GM18951 (cell line): ENCODE data around the gene VAC14.

Source experiments
- POLR2A ChIP-seq: IDR thresholded peaks from 4 replicates; pipeline ENCODE4 v1.6.1; 2011; ENCODE audit warnings: mild to moderate bottlenecking; ENCODE audit not compliant: insufficient read length, insufficient read depth; ENCODE audit errors: extremely low read depth
- in situ Hi-C: fragments of 300-500 bp; cut with MboI; formaldehyde crosslinking; loops from one replicate; pipeline ENCODE4 v1.12.0; 2022; ENCODE audit warnings: low sequenced_read_pairs, mixed read lengths, inconsistent platforms; ENCODE audit not compliant: unreplicated experiment

Gene VAC14

DNA sequence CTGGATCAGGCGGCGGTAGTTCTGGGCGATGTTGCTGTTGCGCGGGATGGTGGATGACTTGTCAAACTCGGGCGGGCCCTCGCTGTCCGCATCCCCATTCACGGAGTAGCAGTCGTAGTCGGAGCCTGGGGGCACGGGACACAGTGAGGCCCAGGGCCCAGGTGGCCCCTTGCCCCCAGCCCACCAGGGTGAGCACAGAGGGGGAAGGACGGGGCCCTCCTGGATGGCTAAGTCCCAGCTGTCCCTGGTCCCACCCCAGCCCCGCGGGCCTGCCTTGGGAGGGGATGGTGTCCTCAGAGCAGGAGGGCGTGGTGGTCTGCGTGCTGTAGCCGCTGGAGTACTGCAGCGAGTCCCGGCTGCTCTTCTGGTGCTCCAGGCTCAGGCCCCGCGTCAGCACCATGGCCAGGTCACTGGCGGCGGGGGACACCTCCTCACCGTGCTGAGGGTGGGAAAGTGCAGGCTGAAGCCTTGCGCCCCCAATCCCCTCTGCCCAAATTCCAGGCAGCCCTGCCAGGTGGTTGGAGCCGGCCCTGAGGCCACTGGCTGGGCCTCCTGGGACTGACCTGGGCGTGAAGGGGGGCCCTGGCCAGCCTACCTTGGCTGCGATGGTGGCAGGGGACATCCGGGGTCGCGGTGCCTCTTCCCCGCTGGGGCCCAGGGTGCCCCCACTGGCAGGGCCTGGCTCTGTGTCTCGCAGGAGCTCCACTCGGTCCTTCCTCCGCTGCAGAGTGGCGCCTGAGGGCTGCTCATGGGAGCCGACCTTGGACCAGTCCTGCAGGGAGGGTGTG, 136.4 kb downstream of the VAC14 start:
- TF ChIP-seq POLR2A: no peak
- in situ Hi-C loops: no loop called here

DNA sequence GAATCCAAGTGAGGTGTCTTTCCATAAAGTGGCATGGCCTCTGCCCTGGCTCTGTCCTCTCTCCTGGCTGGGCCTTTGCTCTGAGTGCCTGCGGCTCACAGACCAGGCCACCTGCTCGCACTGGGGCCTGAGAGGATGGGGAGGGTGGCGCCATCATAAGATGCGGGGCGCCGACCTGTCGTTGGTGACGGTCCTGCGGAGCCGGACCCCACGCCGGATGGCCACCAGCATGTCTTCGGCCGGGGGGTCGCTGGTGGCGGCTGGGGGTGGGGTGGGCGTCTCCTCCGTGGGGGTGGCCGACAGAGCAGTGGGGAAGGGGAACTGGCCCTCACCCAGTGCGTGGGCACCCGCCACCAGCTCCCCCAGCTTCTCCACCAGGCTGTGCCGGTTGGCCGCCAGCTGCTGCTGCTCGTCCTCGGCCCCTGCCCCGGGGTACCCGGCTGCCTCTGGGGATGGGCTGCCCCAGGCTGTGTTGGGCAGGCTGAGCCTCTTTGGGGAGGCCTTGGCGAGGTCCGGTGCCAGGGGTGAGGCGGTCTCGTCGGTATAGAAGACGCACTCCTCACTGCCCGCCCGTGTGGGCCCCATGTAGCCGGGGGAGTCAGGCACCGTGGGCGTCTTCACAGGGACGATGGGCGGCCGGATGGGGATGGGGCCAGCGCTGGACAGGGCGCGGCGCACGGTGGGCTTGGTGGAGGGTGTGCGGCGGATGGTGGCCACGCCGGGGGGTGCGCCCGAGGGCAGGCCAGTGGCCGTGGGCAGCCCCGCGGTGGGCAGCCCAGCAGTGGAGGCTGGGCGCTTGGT, 137.2 kb downstream of the VAC14 start:
- in situ Hi-C loops: no loop called here
- TF ChIP-seq POLR2A: no peak

DNA sequence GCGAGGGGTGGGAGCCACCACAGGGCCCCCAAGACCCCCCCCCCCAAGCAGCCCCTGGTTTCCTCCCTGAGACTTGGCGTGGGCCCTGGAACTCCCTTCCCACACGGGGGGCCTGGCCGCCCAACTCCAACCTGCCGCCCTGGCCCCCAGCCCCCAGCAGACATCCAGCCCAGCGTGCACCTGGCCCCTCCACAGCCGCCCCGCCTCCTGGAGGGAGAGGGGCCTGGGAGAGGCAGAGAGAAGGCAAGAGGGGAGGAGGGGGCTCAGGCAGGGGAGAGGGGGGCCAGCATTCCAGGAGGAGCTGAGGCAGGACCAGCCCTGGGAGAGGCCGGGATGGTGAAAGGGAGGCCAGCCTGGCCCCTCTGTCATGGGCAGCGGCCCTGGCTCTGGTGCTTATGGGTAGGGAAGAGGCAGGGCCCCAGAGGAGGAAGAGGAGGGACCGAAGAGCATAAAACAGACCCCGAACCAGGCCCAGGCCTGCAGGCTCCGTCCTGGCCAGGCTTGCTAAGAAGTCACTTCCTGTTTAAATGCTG, 137.9 kb downstream of the VAC14 start:
- in situ Hi-C loops: no loop called here
- TF ChIP-seq POLR2A: no peak

DNA sequence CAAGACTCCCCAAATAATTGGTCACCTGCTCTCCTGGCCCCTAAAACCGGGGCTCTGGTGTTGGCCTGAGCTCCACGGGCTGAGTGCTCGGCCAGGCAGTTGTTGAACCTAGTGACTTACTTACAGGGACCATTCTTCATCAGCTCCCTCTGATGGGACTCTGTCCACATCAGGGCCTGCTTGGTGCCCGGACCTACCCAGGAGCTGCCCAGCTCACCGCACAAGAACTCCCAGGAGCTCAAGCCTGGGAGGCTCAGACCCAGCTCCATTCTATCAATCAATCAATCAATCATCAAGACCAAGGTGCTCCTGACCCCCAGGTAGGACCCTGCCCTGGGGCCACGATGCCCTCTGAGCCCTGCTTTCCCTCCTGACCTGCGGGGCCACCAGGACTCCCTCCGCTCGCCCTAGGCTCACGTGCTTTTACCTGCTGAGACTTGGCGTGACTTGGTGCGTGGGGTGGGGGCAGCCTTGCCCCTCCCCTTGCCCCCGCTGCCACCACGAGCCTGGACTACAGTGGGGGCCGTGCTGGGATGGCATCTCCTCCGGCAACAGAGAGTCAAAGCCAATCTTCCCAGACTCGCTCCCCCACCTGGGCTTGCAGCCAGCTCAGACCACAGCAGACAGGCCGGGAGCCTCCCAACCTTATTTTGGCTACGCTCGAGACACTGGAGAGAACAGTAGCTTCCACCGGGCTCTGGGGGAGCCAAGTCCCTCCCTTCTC, 138.9 kb downstream of the VAC14 start:
- TF ChIP-seq POLR2A: no peak
- in situ Hi-C loops: no loop called here

DNA sequence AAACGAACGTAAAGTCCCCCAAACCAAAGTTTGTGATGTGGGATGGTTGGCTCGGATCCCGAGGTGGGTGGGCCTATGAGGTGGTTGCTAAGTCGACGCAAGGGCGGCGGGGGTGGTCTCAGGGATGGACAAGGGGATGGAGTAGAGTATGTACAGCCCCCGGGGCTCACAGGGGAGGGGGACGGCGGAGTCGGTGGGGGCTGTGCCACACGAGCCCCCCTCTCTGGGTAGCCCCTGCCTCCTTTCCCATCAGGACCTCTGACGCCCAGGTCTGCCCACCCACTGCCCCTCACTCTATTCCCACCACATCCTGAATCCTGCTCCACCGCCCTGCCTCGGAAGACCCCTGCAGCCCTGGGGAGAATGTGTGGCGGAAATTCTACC, 139.4 kb downstream of the VAC14 start:
- TF ChIP-seq POLR2A: no peak
- in situ Hi-C loops: no loop called here

DNA sequence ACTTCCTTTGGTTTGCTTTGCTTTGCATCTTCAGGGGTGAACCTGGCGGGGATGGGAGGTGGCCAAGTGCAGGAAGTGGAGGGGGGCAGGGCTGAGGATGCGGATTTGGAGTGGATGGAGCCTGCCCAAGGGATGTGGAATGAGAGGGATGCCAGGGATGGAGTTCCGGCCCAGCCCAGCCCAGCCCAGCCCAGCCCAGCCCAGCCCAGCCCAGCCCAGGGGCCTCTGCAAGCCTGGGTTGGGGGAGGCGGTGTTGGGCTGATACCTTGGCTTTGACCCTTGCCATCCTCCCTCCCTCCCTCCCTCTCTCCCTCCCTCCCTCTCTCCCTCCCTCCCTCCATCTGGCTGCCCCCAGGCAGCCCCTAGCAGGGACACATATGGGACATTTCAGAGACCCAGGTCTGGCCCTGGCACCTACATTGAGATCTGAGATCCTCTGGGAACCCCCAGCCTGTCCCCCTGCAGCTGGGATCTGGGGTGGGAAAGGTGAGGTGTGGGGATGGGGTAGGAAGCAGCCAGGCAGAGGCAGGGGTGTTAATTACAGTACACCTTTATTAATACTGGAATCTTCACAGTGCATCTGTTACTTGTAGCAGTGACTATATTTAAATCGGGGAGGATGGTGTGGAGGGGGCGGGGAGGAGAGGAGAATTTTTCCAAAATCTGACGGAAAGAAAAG, 140.1 kb downstream of the VAC14 start:
- TF ChIP-seq POLR2A: no peak

DNA sequence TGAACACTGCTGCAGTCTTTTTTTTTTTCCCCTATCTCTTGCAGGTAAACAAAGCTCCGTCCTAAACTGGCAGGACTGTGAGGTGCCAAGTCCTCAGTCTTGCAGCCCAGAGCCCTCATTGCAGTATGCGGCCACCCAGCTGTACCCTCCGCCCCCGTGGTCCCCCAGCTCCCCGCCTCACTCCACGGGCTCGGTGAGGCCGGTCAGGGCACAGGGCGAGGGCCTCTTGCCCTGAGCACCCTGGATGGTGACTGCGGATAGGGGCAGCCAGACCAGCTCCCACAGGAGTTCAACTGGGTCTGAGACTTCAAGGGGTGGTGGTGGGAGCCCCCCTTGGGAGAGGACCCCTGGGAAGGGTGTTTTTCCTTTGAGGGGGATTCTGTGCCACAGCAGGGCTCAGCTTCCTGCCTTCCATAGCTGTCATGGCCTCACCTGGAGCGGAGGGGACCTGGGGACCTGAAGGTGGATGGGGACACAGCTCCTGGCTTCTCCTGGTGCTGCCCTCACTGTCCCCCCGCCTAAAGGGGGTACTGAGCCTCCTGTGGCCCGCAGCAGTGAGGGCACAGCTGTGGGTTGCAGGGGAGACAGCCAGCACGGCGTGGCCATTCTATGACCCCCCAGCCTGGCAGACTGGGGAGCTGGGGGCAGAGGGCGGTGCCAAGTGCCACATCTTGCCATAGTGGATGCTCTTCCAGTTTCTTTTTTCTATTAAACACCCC, 140.8 kb downstream of the VAC14 start:
- no peak for TF ChIP-seq POLR2A
- in situ Hi-C loops: no loop called here

More for the DNA sequence above, 140.1 kb downstream of the VAC14 start:
- in situ Hi-C loops: no loop called here

DNA sequence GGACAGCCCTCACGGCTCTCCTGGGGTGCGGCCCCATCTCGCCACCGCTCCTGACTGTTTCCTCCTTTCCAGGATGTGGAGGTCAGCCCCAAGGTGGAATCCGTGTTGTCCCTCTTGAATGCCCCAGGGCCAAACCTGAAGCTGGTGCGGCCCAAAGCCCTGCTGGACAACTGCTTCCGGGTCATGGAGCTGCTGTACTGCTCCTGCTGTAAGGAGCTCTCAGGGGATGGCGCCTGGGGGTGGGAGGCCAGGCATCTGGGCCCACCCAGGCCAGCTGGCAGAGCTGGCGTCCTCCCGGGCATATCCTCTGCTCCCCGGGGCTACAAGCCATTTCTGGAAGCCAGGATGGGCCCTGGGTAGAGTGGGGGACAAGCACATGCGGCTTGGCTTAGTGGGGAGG, 141.4 kb downstream of the VAC14 start:
- no peak for TF ChIP-seq POLR2A
- in situ Hi-C loops: no loop called here

DNA sequence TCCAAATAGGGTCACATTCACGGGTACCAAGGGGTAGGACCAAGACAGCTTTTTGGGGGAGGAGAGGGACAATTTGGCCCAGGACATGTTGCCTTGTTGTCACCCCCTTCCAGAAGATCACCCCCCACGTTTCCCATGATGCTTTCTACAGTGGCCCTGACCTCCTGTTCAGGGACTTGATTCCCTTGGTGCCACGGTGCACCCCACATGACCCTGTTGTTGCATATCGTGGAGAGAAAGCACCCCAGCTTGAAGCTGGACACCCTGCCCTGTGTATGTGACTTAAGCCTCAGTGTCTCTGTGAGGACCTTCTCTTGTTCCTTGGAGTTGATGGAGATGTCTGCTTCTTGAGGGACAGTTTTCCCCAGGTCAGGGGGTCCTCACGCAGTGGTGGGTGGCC, 142.0 kb downstream of the VAC14 start:
- in situ Hi-C loops: no loop called here
- TF ChIP-seq POLR2A: no peak

DNA sequence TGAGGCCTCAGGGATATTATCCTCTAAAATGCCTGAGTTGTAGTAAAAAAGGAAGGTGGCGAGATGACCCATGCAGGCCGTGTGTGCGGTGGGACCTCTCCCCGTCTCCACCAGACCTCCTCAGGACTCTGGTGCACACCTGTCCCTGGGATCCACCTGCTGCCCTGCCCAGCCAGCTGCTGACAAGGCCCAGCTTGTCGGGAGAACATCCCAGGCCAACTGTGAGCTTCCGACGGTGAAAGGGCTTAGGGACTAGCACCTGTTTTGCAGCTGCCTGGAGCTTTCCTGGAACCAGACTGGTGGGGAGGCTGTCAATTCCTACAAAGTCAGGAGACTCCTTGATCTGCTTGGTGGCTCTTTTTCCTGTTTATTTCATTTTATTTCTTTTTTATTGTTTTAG, 143.0 kb downstream of the VAC14 start:
- in situ Hi-C loops: no loop called here
- no peak for TF ChIP-seq POLR2A

DNA sequence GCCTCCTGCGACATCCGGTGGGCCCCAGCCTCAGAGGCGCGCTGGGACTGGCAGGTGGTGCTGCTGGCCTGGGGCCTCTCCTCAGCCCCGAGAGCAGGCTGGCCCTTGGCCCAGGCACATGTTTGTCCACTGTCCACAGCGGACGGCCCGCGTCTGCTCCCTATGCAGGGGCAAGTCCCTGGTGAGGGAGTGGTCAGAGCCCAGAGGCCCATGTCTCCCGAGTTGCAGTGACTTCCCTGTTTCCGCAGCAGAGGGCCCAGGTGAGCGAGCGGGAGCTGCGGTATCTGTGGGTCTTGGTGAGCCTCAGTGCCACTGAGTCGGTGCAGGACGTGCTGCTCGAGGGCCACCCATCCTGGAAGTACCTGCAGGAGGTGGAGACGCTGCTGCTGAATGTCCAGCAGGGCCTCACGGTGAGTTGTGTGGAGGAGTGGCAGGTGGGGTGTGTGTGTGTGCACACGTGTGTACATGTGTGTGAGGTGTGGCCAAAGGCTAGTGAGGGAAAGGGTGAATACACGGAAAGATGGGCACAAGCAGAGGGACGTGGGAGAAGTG, 144.2 kb downstream of the VAC14 start:
- in situ Hi-C loops: no loop called here

More for the DNA sequence above, 144.2 kb downstream of the VAC14 start:
- no peak for TF ChIP-seq POLR2A
